ENCODE measurements around the gene RAP1GAP2. TPM values are rescaled to one million over a fixed set of nuclear protein-coding genes. Genes with fewer than 3 reads are reported as not detected.

Gene RAP1GAP2
- total and polyA plus RNA-seq, 8 donors, result 11.8 to 92.4 (median 31.0) TPM

DNA sequence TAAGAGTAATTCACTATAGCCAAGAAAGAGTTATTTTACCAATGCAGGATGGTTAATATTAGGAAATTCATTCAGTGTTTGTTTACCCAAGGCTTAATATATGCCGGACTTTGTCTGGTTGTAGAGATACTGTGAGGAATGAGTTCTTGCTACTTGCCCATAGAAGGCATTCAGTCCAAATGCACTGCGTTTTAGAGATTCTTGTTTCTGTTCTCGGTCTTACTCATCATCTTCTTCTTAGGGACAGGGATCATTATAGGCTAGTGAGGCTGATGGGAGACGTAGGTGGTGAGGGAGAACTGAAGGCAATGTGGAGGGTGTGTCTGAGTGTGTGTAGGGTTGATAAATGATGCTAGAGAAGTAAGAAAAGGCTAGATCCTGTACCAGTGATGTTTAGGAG is 176.5 kb downstream of the RAP1GAP2 start:
- Histone ChIP-seq H3K36me3 (peaks cover 0 to under 1% (median 0%) of the 10 kb centered on the region in 4 donors), H3K27ac (peak overlapping the region in 1 of 5 donors; percentile 21), H3K4me1 (peaks cover 0 to 8% (median 3%) of the 10 kb centered on the region in 4 donors), H3K9me3 (no peaks in the 10 kb centered on the region), H3K27me3 (no peaks in the 10 kb centered on the region), H3K4me3 (no peak overlapping the region)
- intact Hi-C loops (cut with DNase I; ENCODE audit: low total_unique reads), result no loop called here
- TF ChIP-seq EP300 (IDR thresholded peaks at IDR 0.05) (no peak), POLR2A (IDR thresholded peaks at IDR 0.05) (no peak), POLR2AphosphoS5 (IDR thresholded peaks at IDR 0.05) (no peak)
- TF ChIP-seq, protein P1, sequence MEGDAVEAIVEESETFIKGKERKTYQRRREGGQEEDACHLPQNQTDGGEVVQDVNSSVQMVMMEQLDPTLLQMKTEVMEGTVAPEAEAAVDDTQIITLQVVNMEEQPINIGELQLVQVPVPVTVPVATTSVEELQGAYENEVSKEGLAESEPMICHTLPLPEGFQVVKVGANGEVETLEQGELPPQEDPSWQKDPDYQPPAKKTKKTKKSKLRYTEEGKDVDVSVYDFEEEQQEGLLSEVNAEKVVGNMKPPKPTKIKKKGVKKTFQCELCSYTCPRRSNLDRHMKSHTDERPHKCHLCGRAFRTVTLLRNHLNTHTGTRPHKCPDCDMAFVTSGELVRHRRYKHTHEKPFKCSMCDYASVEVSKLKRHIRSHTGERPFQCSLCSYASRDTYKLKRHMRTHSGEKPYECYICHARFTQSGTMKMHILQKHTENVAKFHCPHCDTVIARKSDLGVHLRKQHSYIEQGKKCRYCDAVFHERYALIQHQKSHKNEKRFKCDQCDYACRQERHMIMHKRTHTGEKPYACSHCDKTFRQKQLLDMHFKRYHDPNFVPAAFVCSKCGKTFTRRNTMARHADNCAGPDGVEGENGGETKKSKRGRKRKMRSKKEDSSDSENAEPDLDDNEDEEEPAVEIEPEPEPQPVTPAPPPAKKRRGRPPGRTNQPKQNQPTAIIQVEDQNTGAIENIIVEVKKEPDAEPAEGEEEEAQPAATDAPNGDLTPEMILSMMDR (IDR thresholded peaks at IDR 0.05), result no peak
- no peak for DNase-seq
- 54 to 62% (median 56%) methylated on average over 4 of the region's 4 CpGs for WGBS, 5 donors

- Histone ChIP-seq H3K27ac (no peak overlapping the region), H3K9me3 (no peaks in the 10 kb centered on the region), H3K27me3 (no peaks in the 10 kb centered on the region), H3K4me3 (no peak overlapping the region), H3K4me1 (peaks cover 0 to 8% (median 2%) of the 10 kb centered on the region in 4 donors), H3K36me3 (no peaks in the 10 kb centered on the region)
- WGBS, 5 donors, result 91 to 97% (median 95%) methylated on average over 1 of the region's 1 CpG
- no peak for DNase-seq
- no peak for TF ChIP-seq POLR2A (IDR thresholded peaks at IDR 0.05)
- TF ChIP-seq POLR2AphosphoS5 (IDR thresholded peaks at IDR 0.05), result no peak
- TF ChIP-seq EP300 (IDR thresholded peaks at IDR 0.05), result no peak
- TF ChIP-seq, protein P1 (IDR thresholded peaks at IDR 0.05), result no peak
- intact Hi-C loops (cut with DNase I; ENCODE audit: low total_unique reads), result no loop called here
Observed at GRCh38 chr17:2974347-2974746, 178.1 kb downstream of the RAP1GAP2 start.

DNA sequence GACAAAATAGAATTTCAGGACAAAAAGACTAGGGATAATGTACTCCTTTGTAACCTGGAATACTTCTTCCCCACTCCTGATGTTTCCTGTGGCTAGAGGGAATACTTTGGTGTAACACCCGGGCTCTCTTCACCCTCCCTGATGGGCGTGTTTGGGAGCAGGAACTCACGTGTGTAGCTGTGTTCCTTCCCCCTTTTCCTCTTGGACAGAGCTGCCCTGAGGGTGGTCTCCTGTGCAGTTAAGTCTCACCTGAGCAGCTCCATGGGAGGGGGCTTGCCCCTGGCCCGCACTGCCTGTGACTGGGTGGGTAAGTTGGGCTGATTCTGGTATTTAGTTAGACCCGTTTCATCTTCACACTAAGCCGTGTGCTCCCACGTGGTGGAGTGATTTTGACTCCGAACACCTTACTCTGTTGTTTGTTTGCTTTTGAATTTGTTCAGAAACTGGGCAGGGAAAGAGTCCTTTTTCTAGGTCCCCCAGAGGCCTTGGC is 179.3 kb downstream of the RAP1GAP2 start:
- TF ChIP-seq POLR2AphosphoS5 (IDR thresholded peaks at IDR 0.05) (peak; percentile 45 to 62 (median 46)), EP300 (IDR thresholded peaks at IDR 0.05) (no peak)
- TF ChIP-seq, protein P1 (IDR thresholded peaks at IDR 0.05), result no peak
- DNase-seq, result peak; percentile 56 to 76
- intact Hi-C loops (cut with DNase I; ENCODE audit: low total_unique reads), result no loop called here
- WGBS, 5 donors, result 32 to 59% (median 48%) methylated on average over 8 of the region's 8 CpGs
- Histone ChIP-seq H3K27ac (peak overlapping the region in 4 of 5 donors; percentile 60 to 75 (median 66)), H3K9me3 (no peaks in the 10 kb centered on the region), H3K4me3 (peak overlapping the region; percentile 35 to 43 (median 40)), H3K27me3 (no peaks in the 10 kb centered on the region), H3K36me3 (peaks cover 0 to 8% (median 3%) of the 10 kb centered on the region in 4 donors), H3K4me1 (peaks cover 0 to 8% (median 2%) of the 10 kb centered on the region in 4 donors)

DNA sequence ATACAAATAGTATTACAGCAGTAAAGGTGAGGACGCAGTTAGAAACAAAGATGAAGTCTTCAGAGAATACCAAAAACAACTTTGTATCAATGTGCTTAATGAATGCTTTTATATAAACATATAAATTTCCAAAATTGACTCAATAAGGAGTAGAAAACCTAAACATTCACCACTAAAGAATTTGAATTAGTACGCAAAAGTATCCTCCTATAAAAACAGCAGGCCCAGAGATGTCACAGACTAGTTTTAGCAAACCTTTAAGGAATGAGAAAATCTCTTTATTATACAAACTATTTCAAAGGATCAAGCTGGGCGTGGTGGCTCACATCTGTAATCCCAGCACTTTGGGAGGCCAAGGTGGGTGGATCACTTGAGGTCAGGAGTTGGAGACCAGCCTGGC is 180.9 kb downstream of the RAP1GAP2 start:
- TF ChIP-seq, protein P1 (IDR thresholded peaks at IDR 0.05), result no peak
- TF ChIP-seq POLR2A (IDR thresholded peaks at IDR 0.05) (no peak), EP300 (IDR thresholded peaks at IDR 0.05) (no peak), POLR2AphosphoS5 (IDR thresholded peaks at IDR 0.05) (no peak)
- Histone ChIP-seq H3K27ac (no peak overlapping the region), H3K4me1 (peaks cover 0 to 15% (median 6%) of the 10 kb centered on the region in 4 donors), H3K27me3 (no peaks in the 10 kb centered on the region), H3K36me3 (peaks cover 0 to 25% (median 18%) of the 10 kb centered on the region in 4 donors), H3K9me3 (no peaks in the 10 kb centered on the region), H3K4me3 (no peak overlapping the region)
- DNase-seq, result no peak
- WGBS, 5 donors, result 91 to 96% (median 93%) methylated on average over 3 of the region's 3 CpGs
- intact Hi-C loops (cut with DNase I; ENCODE audit: low total_unique reads), result no loop called here
